ENCODE data around the gene OTOF. TPM values are rescaled to one million over a fixed set of nuclear protein-coding genes. Genes with fewer than 3 reads are reported as not detected.

The OTOF gene
- polyA plus RNA-seq, 2 donors = 0.04 to 0.20 TPM

DNA sequence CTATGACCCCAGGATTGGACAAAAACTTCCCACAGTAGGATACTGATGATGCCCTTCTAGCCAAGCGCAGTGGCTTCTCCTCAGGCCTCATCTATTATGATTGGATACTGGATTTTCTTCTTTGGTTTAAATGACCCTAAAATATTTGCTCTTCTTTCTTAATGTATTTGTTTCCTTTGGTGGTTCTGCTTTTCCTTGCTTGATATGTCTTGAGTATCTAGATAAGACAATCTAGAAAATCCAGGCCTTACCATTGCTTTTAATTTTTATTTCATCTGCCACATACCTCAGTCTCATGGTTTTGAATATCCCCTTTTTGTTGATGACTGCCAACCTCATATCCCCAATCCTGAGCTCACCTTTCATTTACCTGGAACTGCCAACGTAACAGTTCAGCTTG lies 35.6 kb downstream of the OTOF start:
- Histone ChIP-seq H3K9me3 (ENCODE audit: control insufficient read depth in 2 of 2, insufficient read depth in 1 of 2, low read depth in 1 of 2, low read length in 1 of 2) (no peaks in the 10 kb centered on the region), H3K27ac (ENCODE audit: low read depth in 2 of 2, low read length in 1 of 2) (no peak overlapping the region), H3K4me3 (ENCODE audit: low read depth in 1 of 2, low read length in 2 of 2) (no peak overlapping the region), H3K27me3 (ENCODE audit: control insufficient read depth in 1 of 2, insufficient read depth in 2 of 2, low read length in 2 of 2) (no peaks in the 10 kb centered on the region), H3K36me3 (ENCODE audit: control insufficient read depth in 2 of 2, insufficient read depth in 2 of 2, low read length in 1 of 2) (no peaks in the 10 kb centered on the region), H3K4me1 (ENCODE audit: control insufficient read depth in 2 of 2, insufficient read depth in 2 of 2, low read length in 1 of 2) (no peaks in the 10 kb centered on the region)
- 91 to 92% methylated on average over 2 of the region's 2 CpGs for WGBS, 2 donors

DNA sequence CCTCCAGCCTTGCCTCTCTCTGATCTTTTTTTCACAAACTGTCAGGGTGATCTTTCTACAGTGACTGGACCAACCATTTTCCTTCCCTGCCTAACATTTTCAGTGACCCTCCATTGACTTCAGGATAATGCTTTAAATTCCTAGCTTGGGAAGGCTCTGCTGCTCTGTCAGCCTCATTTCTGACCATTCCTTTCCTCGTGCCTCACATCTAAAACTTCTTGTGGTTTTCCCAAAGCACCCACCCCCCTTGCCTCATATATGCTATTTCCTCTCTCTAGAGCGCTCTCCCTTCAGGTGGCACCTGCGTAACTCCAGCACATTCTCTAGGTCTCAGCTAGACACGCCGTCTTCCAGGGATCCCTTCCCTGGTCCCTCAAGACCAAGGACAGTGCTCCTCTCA lies 39.0 kb downstream of the OTOF start:
- WGBS, 2 donors = 76 to 77% methylated on average over 5 of the region's 5 CpGs
- Histone ChIP-seq H3K9me3 (ENCODE audit: control insufficient read depth in 2 of 2, insufficient read depth in 1 of 2, low read depth in 1 of 2, low read length in 1 of 2) (no peaks in the 10 kb centered on the region), H3K4me1 (ENCODE audit: control insufficient read depth in 2 of 2, insufficient read depth in 2 of 2, low read length in 1 of 2) (no peaks in the 10 kb centered on the region), H3K27me3 (ENCODE audit: control insufficient read depth in 1 of 2, insufficient read depth in 2 of 2, low read length in 2 of 2) (no peaks in the 10 kb centered on the region), H3K36me3 (ENCODE audit: control insufficient read depth in 2 of 2, insufficient read depth in 2 of 2, low read length in 1 of 2) (no peaks in the 10 kb centered on the region), H3K4me3 (ENCODE audit: low read depth in 1 of 2, low read length in 2 of 2) (no peak overlapping the region), H3K27ac (ENCODE audit: low read depth in 2 of 2, low read length in 1 of 2) (no peak overlapping the region)

GRCh38 chr2:26438526-26438925 lies 39.4 kb downstream of the OTOF start:
- no peak overlapping the region for H3K4me3 ChIP-seq (ENCODE audit: low read depth in 1 of 2, low read length in 2 of 2)
- H3K36me3 ChIP-seq (ENCODE audit: control insufficient read depth in 2 of 2, insufficient read depth in 2 of 2, low read length in 1 of 2) = no peaks in the 10 kb centered on the region
- no peaks in the 10 kb centered on the region for H3K9me3 ChIP-seq (ENCODE audit: control insufficient read depth in 2 of 2, insufficient read depth in 1 of 2, low read depth in 1 of 2, low read length in 1 of 2)
- WGBS, 2 donors = 59 to 64% methylated on average over 8 of the region's 8 CpGs
- no peak overlapping the region for H3K27ac ChIP-seq (ENCODE audit: low read depth in 2 of 2, low read length in 1 of 2)
- no peaks in the 10 kb centered on the region for H3K4me1 ChIP-seq (ENCODE audit: control insufficient read depth in 2 of 2, insufficient read depth in 2 of 2, low read length in 1 of 2)
- no peaks in the 10 kb centered on the region for H3K27me3 ChIP-seq (ENCODE audit: control insufficient read depth in 1 of 2, insufficient read depth in 2 of 2, low read length in 2 of 2)

DNA sequence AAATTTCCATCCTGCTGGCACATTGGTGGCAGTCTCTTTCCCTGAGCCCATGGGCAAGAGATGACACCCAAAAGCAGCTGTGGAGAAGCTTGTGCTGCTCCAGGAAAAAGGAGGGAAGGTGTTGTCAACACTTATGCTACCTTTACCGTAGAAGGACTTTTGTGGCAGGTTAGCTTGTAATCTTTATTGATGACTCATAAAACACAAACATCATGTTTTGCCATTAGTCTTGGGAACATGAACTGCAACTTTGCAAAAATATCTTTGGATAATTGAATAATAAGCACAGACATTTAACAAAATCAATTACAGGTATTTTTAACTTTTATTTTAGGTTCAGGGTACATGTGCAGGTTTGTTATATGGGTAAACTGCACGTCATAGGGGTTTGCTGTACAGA lies 42.8 kb downstream of the OTOF start:
- no peaks in the 10 kb centered on the region for H3K4me1 ChIP-seq (ENCODE audit: control insufficient read depth in 2 of 2, insufficient read depth in 2 of 2, low read length in 1 of 2)
- no peaks in the 10 kb centered on the region for H3K27me3 ChIP-seq (ENCODE audit: control insufficient read depth in 1 of 2, insufficient read depth in 2 of 2, low read length in 2 of 2)
- no peak overlapping the region for H3K27ac ChIP-seq (ENCODE audit: low read depth in 2 of 2, low read length in 1 of 2)
- H3K9me3 ChIP-seq (ENCODE audit: control insufficient read depth in 2 of 2, insufficient read depth in 1 of 2, low read depth in 1 of 2, low read length in 1 of 2) = no peaks in the 10 kb centered on the region
- H3K4me3 ChIP-seq (ENCODE audit: low read depth in 1 of 2, low read length in 2 of 2) = no peak overlapping the region
- no peaks in the 10 kb centered on the region for H3K36me3 ChIP-seq (ENCODE audit: control insufficient read depth in 2 of 2, insufficient read depth in 2 of 2, low read length in 1 of 2)
- WGBS, 2 donors = 67 to 77% methylated on average over 2 of the region's 2 CpGs

GRCh38 chr2:26432859-26433258 lies 45.1 kb downstream of the OTOF start:
- 38 to 42% methylated on average over 2 of the region's 2 CpGs for WGBS, 2 donors
- Histone ChIP-seq H3K9me3 (ENCODE audit: control insufficient read depth in 2 of 2, insufficient read depth in 1 of 2, low read depth in 1 of 2, low read length in 1 of 2) (no peaks in the 10 kb centered on the region), H3K4me3 (ENCODE audit: low read depth in 1 of 2, low read length in 2 of 2) (no peak overlapping the region), H3K27ac (ENCODE audit: low read depth in 2 of 2, low read length in 1 of 2) (no peak overlapping the region), H3K27me3 (ENCODE audit: control insufficient read depth in 1 of 2, insufficient read depth in 2 of 2, low read length in 2 of 2) (no peaks in the 10 kb centered on the region), H3K36me3 (ENCODE audit: control insufficient read depth in 2 of 2, insufficient read depth in 2 of 2, low read length in 1 of 2) (no peaks in the 10 kb centered on the region), H3K4me1 (ENCODE audit: control insufficient read depth in 2 of 2, insufficient read depth in 2 of 2, low read length in 1 of 2) (no peaks in the 10 kb centered on the region)

- Histone ChIP-seq H3K9me3 (ENCODE audit: control insufficient read depth in 2 of 2, insufficient read depth in 1 of 2, low read depth in 1 of 2, low read length in 1 of 2) (no peaks in the 10 kb centered on the region), H3K4me1 (ENCODE audit: control insufficient read depth in 2 of 2, insufficient read depth in 2 of 2, low read length in 1 of 2) (no peaks in the 10 kb centered on the region), H3K27ac (ENCODE audit: low read depth in 2 of 2, low read length in 1 of 2) (no peak overlapping the region), H3K4me3 (ENCODE audit: low read depth in 1 of 2, low read length in 2 of 2) (no peak overlapping the region), H3K27me3 (ENCODE audit: control insufficient read depth in 1 of 2, insufficient read depth in 2 of 2, low read length in 2 of 2) (no peaks in the 10 kb centered on the region), H3K36me3 (ENCODE audit: control insufficient read depth in 2 of 2, insufficient read depth in 2 of 2, low read length in 1 of 2) (no peaks in the 10 kb centered on the region)
Observed at GRCh38 chr2:26432363-26432762, 45.6 kb downstream of the OTOF start.

- H3K27ac ChIP-seq (ENCODE audit: low read depth in 2 of 2, low read length in 1 of 2) = no peak overlapping the region
- no peaks in the 10 kb centered on the region for H3K27me3 ChIP-seq (ENCODE audit: control insufficient read depth in 1 of 2, insufficient read depth in 2 of 2, low read length in 2 of 2)
- H3K36me3 ChIP-seq (ENCODE audit: control insufficient read depth in 2 of 2, insufficient read depth in 2 of 2, low read length in 1 of 2) = no peaks in the 10 kb centered on the region
- WGBS, 2 donors = 86 to 94% methylated on average over 7 of the region's 7 CpGs
- no peaks in the 10 kb centered on the region for H3K9me3 ChIP-seq (ENCODE audit: control insufficient read depth in 2 of 2, insufficient read depth in 1 of 2, low read depth in 1 of 2, low read length in 1 of 2)
- no peak overlapping the region for H3K4me3 ChIP-seq (ENCODE audit: low read depth in 1 of 2, low read length in 2 of 2)
- H3K4me1 ChIP-seq (ENCODE audit: control insufficient read depth in 2 of 2, insufficient read depth in 2 of 2, low read length in 1 of 2) = no peaks in the 10 kb centered on the region
Observed at GRCh38 chr2:26430826-26431225, 47.1 kb downstream of the OTOF start.

- Histone ChIP-seq H3K27ac (ENCODE audit: low read depth in 2 of 2, low read length in 1 of 2) (no peak overlapping the region), H3K27me3 (ENCODE audit: control insufficient read depth in 1 of 2, insufficient read depth in 2 of 2, low read length in 2 of 2) (no peaks in the 10 kb centered on the region), H3K4me1 (ENCODE audit: control insufficient read depth in 2 of 2, insufficient read depth in 2 of 2, low read length in 1 of 2) (no peaks in the 10 kb centered on the region), H3K36me3 (ENCODE audit: control insufficient read depth in 2 of 2, insufficient read depth in 2 of 2, low read length in 1 of 2) (no peaks in the 10 kb centered on the region), H3K9me3 (ENCODE audit: control insufficient read depth in 2 of 2, insufficient read depth in 1 of 2, low read depth in 1 of 2, low read length in 1 of 2) (no peaks in the 10 kb centered on the region), H3K4me3 (ENCODE audit: low read depth in 1 of 2, low read length in 2 of 2) (no peak overlapping the region)
- 68 to 69% methylated on average over 8 of the region's 8 CpGs for WGBS, 2 donors
Observed at GRCh38 chr2:26429779-26430578, 47.9 kb downstream of the OTOF start.

DNA sequence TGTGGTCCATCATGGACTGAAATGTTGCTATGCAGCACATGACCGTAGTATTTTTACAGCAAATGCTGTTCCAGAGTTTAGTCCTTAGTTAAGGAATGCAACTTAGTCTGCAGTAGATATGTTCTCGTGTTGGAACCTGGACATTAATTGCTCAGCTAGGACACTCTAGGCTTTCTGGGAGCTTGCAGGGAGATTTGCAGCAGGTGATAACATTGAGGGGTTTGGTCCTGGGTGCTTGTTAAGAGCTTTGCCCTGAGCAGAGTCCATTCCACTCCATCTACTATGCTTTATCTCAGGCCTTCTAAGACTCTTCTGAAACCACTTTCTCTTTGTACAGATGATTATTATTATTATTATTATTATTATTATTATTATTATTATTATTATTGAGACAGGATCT lies 49.1 kb downstream of the OTOF start:
- H3K27me3 ChIP-seq (ENCODE audit: control insufficient read depth in 1 of 2, insufficient read depth in 2 of 2, low read length in 2 of 2) = no peaks in the 10 kb centered on the region
- no peak overlapping the region for H3K4me3 ChIP-seq (ENCODE audit: low read depth in 1 of 2, low read length in 2 of 2)
- 89% methylated on average over 2 of the region's 2 CpGs for WGBS, 2 donors
- H3K36me3 ChIP-seq (ENCODE audit: control insufficient read depth in 2 of 2, insufficient read depth in 2 of 2, low read length in 1 of 2) = no peaks in the 10 kb centered on the region
- H3K27ac ChIP-seq (ENCODE audit: low read depth in 2 of 2, low read length in 1 of 2) = no peak overlapping the region
- H3K4me1 ChIP-seq (ENCODE audit: control insufficient read depth in 2 of 2, insufficient read depth in 2 of 2, low read length in 1 of 2) = no peaks in the 10 kb centered on the region
- no peaks in the 10 kb centered on the region for H3K9me3 ChIP-seq (ENCODE audit: control insufficient read depth in 2 of 2, insufficient read depth in 1 of 2, low read depth in 1 of 2, low read length in 1 of 2)

DNA sequence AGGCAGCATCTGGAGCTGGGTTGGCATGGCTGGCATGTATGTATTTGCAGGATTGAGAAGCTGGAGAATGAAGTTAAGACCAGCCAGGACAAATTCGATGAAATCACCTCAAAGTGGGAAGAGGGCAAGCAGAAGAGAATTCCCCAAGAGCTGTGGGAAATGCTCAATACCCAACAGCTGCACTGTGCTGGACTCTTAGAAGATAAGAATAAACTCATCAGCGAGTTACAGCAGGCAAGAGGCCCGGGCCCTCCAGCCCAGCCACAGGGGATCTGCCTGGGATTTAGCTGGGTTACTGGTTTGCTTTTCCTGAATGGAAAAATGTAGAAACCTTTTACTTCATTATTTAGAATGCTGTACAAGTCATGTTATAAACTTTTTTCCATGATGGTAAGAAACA lies 53.7 kb downstream of the OTOF start:
- H3K9me3 ChIP-seq (ENCODE audit: control insufficient read depth in 2 of 2, insufficient read depth in 1 of 2, low read depth in 1 of 2, low read length in 1 of 2) = no peaks in the 10 kb centered on the region
- H3K27ac ChIP-seq (ENCODE audit: low read depth in 2 of 2, low read length in 1 of 2) = no peak overlapping the region
- no peaks in the 10 kb centered on the region for H3K4me1 ChIP-seq (ENCODE audit: control insufficient read depth in 2 of 2, insufficient read depth in 2 of 2, low read length in 1 of 2)
- no peaks in the 10 kb centered on the region for H3K36me3 ChIP-seq (ENCODE audit: control insufficient read depth in 2 of 2, insufficient read depth in 2 of 2, low read length in 1 of 2)
- WGBS, 2 donors = 56 to 70% methylated on average over 3 of the region's 3 CpGs
- H3K4me3 ChIP-seq (ENCODE audit: low read depth in 1 of 2, low read length in 2 of 2) = no peak overlapping the region
- no peaks in the 10 kb centered on the region for H3K27me3 ChIP-seq (ENCODE audit: control insufficient read depth in 1 of 2, insufficient read depth in 2 of 2, low read length in 2 of 2)
